DOHH2 (cell line): Measurements from ENCODE around the gene PDE2A.
A peak's percentile ranks its signal among the peaks of the same experiment; 100 is the strongest.

ENCODE experiments used
- H3F3A ChIP-seq: fragments of 200-600 bp; sonication (generic), shearing (Covaris generic); 2 replicates; pipeline ENCODE4 v1.6.0; 2016; ENCODE audit warnings: antibody characterized with exemption, mild to moderate bottlenecking; ENCODE audit not compliant: control insufficient read depth, insufficient read depth
- H3K27ac ChIP-seq: fragments of 200-600 bp; sonication (generic); 2 replicates; pipeline ENCODE4 v1.5.1; 2014; ENCODE audit warnings: low read depth, mild to moderate bottlenecking, low read length, moderate library complexity
- H3K27me3 ChIP-seq: fragments of 200-600 bp; sonication (generic); 2 replicates; pipeline ENCODE4 v1.6.1; 2014; ENCODE audit warnings: mild to moderate bottlenecking, low read length, mixed read lengths; ENCODE audit not compliant: control insufficient read depth
- H3K36me3 ChIP-seq: fragments of 200-600 bp; sonication (generic); 2 replicates; pipeline ENCODE4 v1.6.1; 2014; ENCODE audit warnings: mild to moderate bottlenecking, low read length, moderate library complexity, mixed read lengths; ENCODE audit not compliant: control insufficient read depth
- H3K4me1 ChIP-seq: fragments of 200-600 bp; sonication (generic); 2 replicates; pipeline ENCODE4 v1.6.1; 2014; ENCODE audit warnings: mild to moderate bottlenecking, low read length, mixed read lengths; ENCODE audit not compliant: control insufficient read depth
- H3K4me2 ChIP-seq: fragments of 200-600 bp; sonication (generic); 2 replicates; pipeline ENCODE4 v1.6.0; 2014; ENCODE audit warnings: mild to moderate bottlenecking, low read length, moderate library complexity
- H3K4me3 ChIP-seq: fragments of 200-600 bp; sonication (generic); 2 replicates; pipeline ENCODE4 v1.5.1; 2014; ENCODE audit warnings: mild to moderate bottlenecking, low read length, mixed read lengths
- H3K79me2 ChIP-seq: fragments of 200-600 bp; sonication (generic); 2 replicates; pipeline ENCODE4 v1.6.1; 2014; ENCODE audit warnings: mild to moderate bottlenecking, low read length, mixed read lengths; ENCODE audit not compliant: control insufficient read depth
- H3K9me2 ChIP-seq: fragments of 200-600 bp; sonication (generic); replicated peaks from 2 replicates; pipeline ENCODE4 v1.6.1; 2014; ENCODE audit warnings: mild to moderate bottlenecking, low read length, mixed read lengths; ENCODE audit not compliant: control insufficient read depth
- H3K9me3 ChIP-seq: fragments of 200-600 bp; sonication (generic); 2 replicates; pipeline ENCODE4 v1.6.1; 2014; ENCODE audit warnings: antibody characterized with exemption, low read length, mixed read lengths; ENCODE audit not compliant: control insufficient read depth, insufficient read depth
- H4K20me1 ChIP-seq: fragments of 200-600 bp; sonication (generic); 2 replicates; pipeline ENCODE4 v1.6.0; 2014; ENCODE audit warnings: low read depth, mild to moderate bottlenecking, antibody characterized with exemption, low read length, moderate library complexity; ENCODE audit not compliant: control insufficient read depth, insufficient read depth
- CTCF ChIP-seq: fragments of 200-600 bp; sonication (generic); IDR thresholded peaks from one replicate; pipeline ENCODE4 v1.5.1; 2014; ENCODE audit warnings: antibody characterized with exemption, mild to moderate bottlenecking, low read depth, low read length; ENCODE audit not compliant: poor library complexity, severe bottlenecking
- EZH2phosphoT487 ChIP-seq: fragments of 200-600 bp; sonication (generic); IDR thresholded peaks from 2 replicates; pipeline ENCODE4 v1.6.1; 2017; ENCODE audit warnings: borderline replicate concordance, mild to moderate bottlenecking, antibody characterized with exemption, low read length, moderate library complexity, mixed read lengths

The PDE2A gene

GRCh38 chr11:72705442-72706365, 31.5 kb upstream of the PDE2A start:
- H3K4me3 ChIP-seq, result no peak overlapping the region
- no peaks in the 10 kb centered on the region for H3K27me3 ChIP-seq
- H3K9me2 ChIP-seq, result no peaks in the 10 kb centered on the region
- no peak overlapping the region for H3K27ac ChIP-seq
- H3K9me3 ChIP-seq, result no peaks in the 10 kb centered on the region
- H4K20me1 ChIP-seq, result no peaks in the 10 kb centered on the region
- no peaks in the 10 kb centered on the region for H3F3A ChIP-seq
- peaks cover 46% of the 10 kb centered on the region for H3K36me3 ChIP-seq
- H3K4me1 ChIP-seq, result no peaks in the 10 kb centered on the region
- TF ChIP-seq CTCF, result no peak
- TF ChIP-seq EZH2phosphoT487, result no peak
- no peaks in the 10 kb centered on the region for H3K79me2 ChIP-seq
- H3K4me2 ChIP-seq, result no peak overlapping the region

- H3K27ac ChIP-seq, result no peak overlapping the region
- no peaks in the 10 kb centered on the region for H3K79me2 ChIP-seq
- peaks cover 48% of the 10 kb centered on the region for H3K36me3 ChIP-seq
- no peaks in the 10 kb centered on the region for H3F3A ChIP-seq
- H3K4me3 ChIP-seq, result no peak overlapping the region
- H3K4me1 ChIP-seq, result no peaks in the 10 kb centered on the region
- no peaks in the 10 kb centered on the region for H3K9me3 ChIP-seq
- no peaks in the 10 kb centered on the region for H3K27me3 ChIP-seq
- H3K4me2 ChIP-seq, result no peak overlapping the region
- no peaks in the 10 kb centered on the region for H3K9me2 ChIP-seq
- no peaks in the 10 kb centered on the region for H4K20me1 ChIP-seq
- TF ChIP-seq EZH2phosphoT487 (no peak), CTCF (no peak)
These were observed 30.6 kb upstream of the PDE2A start for GRCh38 chr11:72704783-72705265.

GRCh38 chr11:72704028-72704782, 30.0 kb upstream of the PDE2A start:
- Histone ChIP-seq H4K20me1 (no peaks in the 10 kb centered on the region), H3K4me2 (no peak overlapping the region), H3K36me3 (peaks cover 49% of the 10 kb centered on the region), H3K27ac (no peak overlapping the region), H3K79me2 (no peaks in the 10 kb centered on the region), H3K9me3 (no peaks in the 10 kb centered on the region), H3K4me1 (no peaks in the 10 kb centered on the region), H3F3A (no peaks in the 10 kb centered on the region), H3K4me3 (no peak overlapping the region), H3K9me2 (no peaks in the 10 kb centered on the region), H3K27me3 (no peaks in the 10 kb centered on the region)
- peak; percentile 7 for TF ChIP-seq CTCF
- no peak for TF ChIP-seq EZH2phosphoT487
